GM10266 (cell line): ENCODE data around the gene CNPY4.

Source experiments
- DNase-seq: peaks from one replicate; pipeline ENCODE4 v3.0.0; 2012; ENCODE audit errors: extremely low spot score
- TF ChIP-seq, protein P1 (sequence below): IDR thresholded peaks from 2 replicates; pipeline ENCODE4 v1.5.1; 2012; ENCODE audit warnings: mild to moderate bottlenecking, low read depth; ENCODE audit not compliant: control insufficient read depth, insufficient read depth; ENCODE audit errors: missing control alignments

CNPY4 gene

GRCh38 chr7:100173806-100174495, 54.5 kb downstream of the CNPY4 start:
- peak; percentile 25 for DNase-seq
- TF ChIP-seq, protein P1, sequence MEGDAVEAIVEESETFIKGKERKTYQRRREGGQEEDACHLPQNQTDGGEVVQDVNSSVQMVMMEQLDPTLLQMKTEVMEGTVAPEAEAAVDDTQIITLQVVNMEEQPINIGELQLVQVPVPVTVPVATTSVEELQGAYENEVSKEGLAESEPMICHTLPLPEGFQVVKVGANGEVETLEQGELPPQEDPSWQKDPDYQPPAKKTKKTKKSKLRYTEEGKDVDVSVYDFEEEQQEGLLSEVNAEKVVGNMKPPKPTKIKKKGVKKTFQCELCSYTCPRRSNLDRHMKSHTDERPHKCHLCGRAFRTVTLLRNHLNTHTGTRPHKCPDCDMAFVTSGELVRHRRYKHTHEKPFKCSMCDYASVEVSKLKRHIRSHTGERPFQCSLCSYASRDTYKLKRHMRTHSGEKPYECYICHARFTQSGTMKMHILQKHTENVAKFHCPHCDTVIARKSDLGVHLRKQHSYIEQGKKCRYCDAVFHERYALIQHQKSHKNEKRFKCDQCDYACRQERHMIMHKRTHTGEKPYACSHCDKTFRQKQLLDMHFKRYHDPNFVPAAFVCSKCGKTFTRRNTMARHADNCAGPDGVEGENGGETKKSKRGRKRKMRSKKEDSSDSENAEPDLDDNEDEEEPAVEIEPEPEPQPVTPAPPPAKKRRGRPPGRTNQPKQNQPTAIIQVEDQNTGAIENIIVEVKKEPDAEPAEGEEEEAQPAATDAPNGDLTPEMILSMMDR: no peak

DNA sequence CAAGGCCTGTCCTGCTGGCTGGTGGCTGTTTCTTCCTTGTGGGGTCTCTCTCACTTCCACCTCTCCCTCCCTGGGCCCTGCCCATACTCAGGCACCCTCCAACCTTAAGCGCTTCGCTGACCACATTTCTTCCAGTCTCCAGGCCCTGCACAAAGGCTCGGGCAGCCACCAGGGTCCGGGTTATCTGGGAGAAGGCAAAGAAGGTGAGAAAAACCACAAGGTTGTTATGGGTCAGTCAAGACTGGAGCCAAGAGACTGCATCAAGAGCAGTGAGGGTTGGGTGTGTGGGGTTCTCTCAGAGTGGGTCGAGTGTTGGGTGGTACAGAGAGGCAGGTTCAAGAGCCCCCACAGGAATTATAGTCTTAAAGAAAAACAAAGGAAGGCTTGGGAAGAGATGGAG, 55.1 kb downstream of the CNPY4 start:
- no peak for DNase-seq
- TF ChIP-seq, protein P1: no peak
